ENCODE results near the gene CHST4. TPM values are rescaled to one million over a fixed set of nuclear protein-coding genes. Genes with fewer than 3 reads are reported as not detected.

CHST4 gene
- total RNA-seq, 1 donor from 2014 or later: not detected

DNA sequence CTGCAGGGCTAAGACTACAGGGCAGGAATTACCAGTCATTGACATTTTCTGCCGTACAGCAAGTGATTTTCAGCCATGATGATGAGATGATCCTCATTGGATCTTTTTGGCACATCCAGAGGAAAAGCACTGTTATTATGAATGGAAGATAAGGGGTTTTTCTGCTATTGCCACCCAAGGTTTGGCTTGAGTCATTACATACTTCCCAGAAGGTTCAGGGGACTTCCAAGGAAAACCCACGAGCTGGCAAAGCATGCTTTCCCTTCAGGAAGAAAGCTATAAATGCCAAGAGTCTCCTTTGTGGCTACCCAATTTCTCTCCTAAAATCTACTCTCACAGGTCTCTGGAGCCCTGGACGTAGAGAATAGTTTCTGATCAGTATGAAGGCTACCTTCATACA, 6.1 kb downstream of the CHST4 start:
- Mint-ChIP-seq H3K4me1 (no peaks in the 10 kb centered on the region), H3K36me3 (ENCODE audit: low read depth) (no peaks in the 10 kb centered on the region), H3K4me3 (no peak overlapping the region), H3K27ac (no peak overlapping the region), H3K27me3 (peaks cover 8% of the 10 kb centered on the region), H3K9me3 (no peaks in the 10 kb centered on the region)
- intact Hi-C loops (cut with micrococcal nuclease): no loop called here
- ATAC-seq (ENCODE audit: low read depth) (no peak), DNase-seq (no peak)
- CTCF ChIA-PET: no interaction called here
- POLR2A ChIA-PET: no interaction called here
- TF ChIP-seq, protein P1, sequence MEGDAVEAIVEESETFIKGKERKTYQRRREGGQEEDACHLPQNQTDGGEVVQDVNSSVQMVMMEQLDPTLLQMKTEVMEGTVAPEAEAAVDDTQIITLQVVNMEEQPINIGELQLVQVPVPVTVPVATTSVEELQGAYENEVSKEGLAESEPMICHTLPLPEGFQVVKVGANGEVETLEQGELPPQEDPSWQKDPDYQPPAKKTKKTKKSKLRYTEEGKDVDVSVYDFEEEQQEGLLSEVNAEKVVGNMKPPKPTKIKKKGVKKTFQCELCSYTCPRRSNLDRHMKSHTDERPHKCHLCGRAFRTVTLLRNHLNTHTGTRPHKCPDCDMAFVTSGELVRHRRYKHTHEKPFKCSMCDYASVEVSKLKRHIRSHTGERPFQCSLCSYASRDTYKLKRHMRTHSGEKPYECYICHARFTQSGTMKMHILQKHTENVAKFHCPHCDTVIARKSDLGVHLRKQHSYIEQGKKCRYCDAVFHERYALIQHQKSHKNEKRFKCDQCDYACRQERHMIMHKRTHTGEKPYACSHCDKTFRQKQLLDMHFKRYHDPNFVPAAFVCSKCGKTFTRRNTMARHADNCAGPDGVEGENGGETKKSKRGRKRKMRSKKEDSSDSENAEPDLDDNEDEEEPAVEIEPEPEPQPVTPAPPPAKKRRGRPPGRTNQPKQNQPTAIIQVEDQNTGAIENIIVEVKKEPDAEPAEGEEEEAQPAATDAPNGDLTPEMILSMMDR (IDR thresholded peaks at IDR 0.05): no peak

DNA sequence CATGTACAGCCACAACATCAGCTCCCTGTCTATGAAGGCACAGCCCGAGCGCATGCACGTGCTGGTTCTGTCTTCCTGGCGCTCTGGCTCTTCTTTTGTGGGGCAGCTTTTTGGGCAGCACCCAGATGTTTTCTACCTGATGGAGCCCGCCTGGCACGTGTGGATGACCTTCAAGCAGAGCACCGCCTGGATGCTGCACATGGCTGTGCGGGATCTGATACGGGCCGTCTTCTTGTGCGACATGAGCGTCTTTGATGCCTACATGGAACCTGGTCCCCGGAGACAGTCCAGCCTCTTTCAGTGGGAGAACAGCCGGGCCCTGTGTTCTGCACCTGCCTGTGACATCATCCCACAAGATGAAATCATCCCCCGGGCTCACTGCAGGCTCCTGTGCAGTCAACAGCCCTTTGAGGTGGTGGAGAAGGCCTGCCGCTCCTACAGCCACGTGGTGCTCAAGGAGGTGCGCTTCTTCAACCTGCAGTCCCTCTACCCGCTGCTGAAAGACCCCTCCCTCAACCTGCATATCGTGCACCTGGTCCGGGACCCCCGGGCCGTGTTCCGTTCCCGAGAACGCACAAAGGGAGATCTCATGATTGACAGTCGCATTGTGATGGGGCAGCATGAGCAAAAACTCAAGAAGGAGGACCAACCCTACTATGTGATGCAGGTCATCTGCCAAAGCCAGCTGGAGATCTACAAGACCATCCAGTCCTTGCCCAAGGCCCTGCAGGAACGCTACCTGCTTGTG, 10.7 kb downstream of the CHST4 start:
- no peak overlapping the region for H3K27ac Mint-ChIP-seq
- peaks cover 10% of the 10 kb centered on the region for H3K4me1 Mint-ChIP-seq
- intact Hi-C loops (cut with micrococcal nuclease): loop anchor here (1.0 kb wide), 2 partner anchors 74 to 125 kb away; no protein-coding TSS in a partner anchor
- H3K4me3 Mint-ChIP-seq: no peak overlapping the region
- no peaks in the 10 kb centered on the region for H3K9me3 Mint-ChIP-seq
- CTCF ChIA-PET: interaction anchor here (2.3 to 7.1 kb wide), 2 partner anchors 73 to 124 kb away, joined by 11 to 38 read pairs; no protein-coding TSS in a partner anchor
- H3K36me3 Mint-ChIP-seq (ENCODE audit: low read depth): no peaks in the 10 kb centered on the region
- POLR2A ChIA-PET: no interaction called here
- TF ChIP-seq, protein P1 (IDR thresholded peaks at IDR 0.05): no peak
- DNase-seq (no peak), ATAC-seq (ENCODE audit: low read depth) (no peak)
- peaks cover 4% of the 10 kb centered on the region for H3K27me3 Mint-ChIP-seq

DNA sequence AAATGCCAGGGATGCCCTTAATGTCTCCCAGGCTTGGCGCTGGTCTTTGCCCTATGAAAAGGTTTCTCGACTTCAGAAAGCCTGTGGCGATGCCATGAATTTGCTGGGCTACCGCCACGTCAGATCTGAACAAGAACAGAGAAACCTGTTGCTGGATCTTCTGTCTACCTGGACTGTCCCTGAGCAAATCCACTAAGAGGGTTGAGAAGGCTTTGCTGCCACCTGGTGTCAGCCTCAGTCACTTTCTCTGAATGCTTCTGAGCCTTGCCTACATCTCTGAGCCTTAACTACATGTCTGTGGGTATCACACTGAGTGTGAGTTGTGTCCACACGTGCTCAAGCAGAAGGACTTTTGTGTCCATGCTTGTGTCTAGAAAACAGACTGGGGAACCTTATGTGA, 11.4 kb downstream of the CHST4 start:
- DNase-seq: no peak
- ATAC-seq (ENCODE audit: low read depth): peak; percentile 65
- H3K27me3 Mint-ChIP-seq: peaks cover 8% of the 10 kb centered on the region
- H3K4me3 Mint-ChIP-seq: no peak overlapping the region
- intact Hi-C loops (cut with micrococcal nuclease): loop anchor here (1.0 kb wide), 2 partner anchors 74 to 125 kb away; no protein-coding TSS in a partner anchor
- ChIA-PET POLR2A (no interaction called here), CTCF (interaction anchor here (0.5 to 7.1 kb wide), 6 partner anchors 12 to 125 kb away, joined by 4 to 38 read pairs (median 10); no protein-coding TSS in a partner anchor)
- H3K27ac Mint-ChIP-seq: no peak overlapping the region
- TF ChIP-seq, protein P1 (IDR thresholded peaks at IDR 0.05): no peak
- H3K36me3 Mint-ChIP-seq (ENCODE audit: low read depth): no peaks in the 10 kb centered on the region
- no peaks in the 10 kb centered on the region for H3K9me3 Mint-ChIP-seq
- peaks cover 16% of the 10 kb centered on the region for H3K4me1 Mint-ChIP-seq

DNA sequence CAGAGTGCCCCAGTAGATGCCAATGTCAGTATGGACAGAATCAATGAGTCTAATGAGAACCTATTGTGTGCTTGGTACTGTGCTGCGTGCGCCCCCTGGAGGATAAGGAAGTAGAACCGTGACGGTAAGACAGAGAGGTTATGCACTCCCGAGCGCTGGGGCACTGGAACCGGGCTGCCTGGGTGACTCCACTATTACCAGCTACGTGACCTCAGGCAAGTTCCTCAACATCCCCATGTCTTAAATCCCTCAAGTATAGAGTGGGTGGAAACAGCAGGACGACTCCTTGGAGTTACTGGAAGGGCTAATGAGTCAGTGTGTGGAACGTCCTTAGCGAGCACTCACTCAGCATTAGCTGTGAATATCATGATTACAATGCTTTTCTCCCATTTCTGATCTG, 16.2 kb downstream of the CHST4 start:
- H3K4me1 Mint-ChIP-seq: peaks cover 16% of the 10 kb centered on the region
- H3K27ac Mint-ChIP-seq: no peak overlapping the region
- DNase-seq (peak; percentile 30), ATAC-seq (ENCODE audit: low read depth) (peak; percentile 77)
- TF ChIP-seq, protein P1 (IDR thresholded peaks at IDR 0.05): no peak
- H3K4me3 Mint-ChIP-seq: no peak overlapping the region
- ChIA-PET POLR2A (no interaction called here), CTCF (interaction anchor here (1.0 to 2.4 kb wide), 2 partner anchors 25 to 69 kb away, joined by 3 to 8 read pairs; no protein-coding TSS in a partner anchor)
- peaks cover 10% of the 10 kb centered on the region for H3K27me3 Mint-ChIP-seq
- no peaks in the 10 kb centered on the region for H3K9me3 Mint-ChIP-seq
- intact Hi-C loops (cut with micrococcal nuclease): loop anchor here (1.0 to 2.0 kb wide), 2 partner anchors 22 to 69 kb away; no protein-coding TSS in a partner anchor
- H3K36me3 Mint-ChIP-seq (ENCODE audit: low read depth): no peaks in the 10 kb centered on the region

DNA sequence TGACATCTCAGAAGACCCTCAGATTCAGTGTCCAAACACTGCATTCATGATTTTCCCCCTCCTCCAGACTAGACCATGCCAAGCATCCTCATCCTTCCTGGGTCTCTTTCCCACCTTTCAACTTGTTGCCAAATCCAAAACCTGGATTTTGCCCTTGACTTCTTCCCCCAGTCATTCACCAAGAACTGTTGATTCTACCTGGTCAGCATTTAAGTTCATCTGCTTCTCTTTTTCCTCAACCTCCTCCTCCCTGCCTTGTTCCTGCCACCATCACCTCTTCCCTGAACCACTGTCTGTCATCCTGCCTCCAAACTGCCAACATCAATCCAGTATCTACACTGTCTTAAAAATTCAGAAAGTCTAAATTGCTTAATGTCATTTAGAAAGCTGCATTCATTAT, 20.9 kb downstream of the CHST4 start:
- POLR2A ChIA-PET: no interaction called here
- TF ChIP-seq, protein P1 (IDR thresholded peaks at IDR 0.05): no peak
- CTCF ChIA-PET: no interaction called here
- Mint-ChIP-seq H3K36me3 (ENCODE audit: low read depth) (no peaks in the 10 kb centered on the region), H3K4me3 (no peak overlapping the region), H3K9me3 (no peaks in the 10 kb centered on the region), H3K27me3 (peaks cover 10% of the 10 kb centered on the region), H3K4me1 (peaks cover 4% of the 10 kb centered on the region), H3K27ac (no peak overlapping the region)
- ATAC-seq (ENCODE audit: low read depth): no peak
- no peak for DNase-seq
- intact Hi-C loops (cut with micrococcal nuclease): no loop called here

Data from activated B cell treated with CpG ODN at 0.5 μM for 24 hours (primary cell).